ENCODE measurements around the gene SSR3. TPM values are rescaled to one million over a fixed set of nuclear protein-coding genes. Genes with fewer than 3 reads are reported as not detected.

Gene SSR3
- total RNA-seq, 1 donor from 2014 or later: 562 TPM

DNA sequence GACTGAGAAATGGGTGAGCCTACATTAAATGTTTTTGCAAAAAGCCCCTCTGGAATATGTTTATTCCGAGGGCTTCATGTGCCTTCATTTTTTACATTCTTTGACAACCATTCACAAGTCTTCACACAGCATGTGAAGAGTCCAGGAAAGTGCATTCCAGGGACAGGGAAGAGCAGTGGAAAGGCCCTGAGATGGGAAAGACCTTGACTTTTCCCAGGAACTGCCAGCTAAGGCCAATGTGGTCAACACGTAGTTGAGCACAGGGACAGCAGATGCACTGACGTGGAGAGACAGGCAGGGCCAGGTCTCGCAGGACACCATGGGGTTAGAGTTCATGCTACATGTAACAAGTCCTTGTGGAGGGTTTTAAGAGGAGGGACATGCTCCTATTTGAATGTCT is 21.7 kb downstream of the SSR3 start:
- Histone ChIP-seq H3K9ac (ENCODE audit: low read length) (no peak overlapping the region), H3K27ac (ENCODE audit: low read depth, low read length) (no peak overlapping the region), H3K36me3 (ENCODE audit: insufficient read depth, low read length) (no peaks in the 10 kb centered on the region), H4K20me1 (ENCODE audit: insufficient read depth, low read length) (peaks cover 5% of the 10 kb centered on the region), H3K4me3 (ENCODE audit: insufficient read depth, low read depth, low read length) (no peak overlapping the region), H3K27me3 (ENCODE audit: insufficient read depth, low read length) (no peaks in the 10 kb centered on the region), H3K9me3 (ENCODE audit: insufficient read depth, low read depth, low read length) (no peaks in the 10 kb centered on the region), H2AFZ (ENCODE audit: low read depth, low read length) (no peak overlapping the region), H3K4me1 (ENCODE audit: insufficient read depth, low read length) (peaks cover 28% of the 10 kb centered on the region), H3K79me2 (ENCODE audit: insufficient read depth, low read length) (no peaks in the 10 kb centered on the region), H3K4me2 (ENCODE audit: low read length) (no peak overlapping the region)
- Mint-ChIP-seq H3K9me3 (ENCODE audit: unreplicated experiment) (no peaks in the 10 kb centered on the region), H3K4me1 (ENCODE audit: low read depth, unreplicated experiment) (peaks cover 49% of the 10 kb centered on the region), H3K4me3 (ENCODE audit: unreplicated experiment) (no peak overlapping the region), H3K27me3 (ENCODE audit: low read depth, unreplicated experiment) (no peaks in the 10 kb centered on the region), H3K36me3 (ENCODE audit: low read depth, unreplicated experiment) (peaks cover 7% of the 10 kb centered on the region), H3K27ac (ENCODE audit: unreplicated experiment) (peak overlapping the region; percentile 88)
- FAIRE-seq (no peak), DNase-seq (ENCODE audit: low read depth) (peak; percentile 42)
- TF ChIP-seq, protein P1, sequence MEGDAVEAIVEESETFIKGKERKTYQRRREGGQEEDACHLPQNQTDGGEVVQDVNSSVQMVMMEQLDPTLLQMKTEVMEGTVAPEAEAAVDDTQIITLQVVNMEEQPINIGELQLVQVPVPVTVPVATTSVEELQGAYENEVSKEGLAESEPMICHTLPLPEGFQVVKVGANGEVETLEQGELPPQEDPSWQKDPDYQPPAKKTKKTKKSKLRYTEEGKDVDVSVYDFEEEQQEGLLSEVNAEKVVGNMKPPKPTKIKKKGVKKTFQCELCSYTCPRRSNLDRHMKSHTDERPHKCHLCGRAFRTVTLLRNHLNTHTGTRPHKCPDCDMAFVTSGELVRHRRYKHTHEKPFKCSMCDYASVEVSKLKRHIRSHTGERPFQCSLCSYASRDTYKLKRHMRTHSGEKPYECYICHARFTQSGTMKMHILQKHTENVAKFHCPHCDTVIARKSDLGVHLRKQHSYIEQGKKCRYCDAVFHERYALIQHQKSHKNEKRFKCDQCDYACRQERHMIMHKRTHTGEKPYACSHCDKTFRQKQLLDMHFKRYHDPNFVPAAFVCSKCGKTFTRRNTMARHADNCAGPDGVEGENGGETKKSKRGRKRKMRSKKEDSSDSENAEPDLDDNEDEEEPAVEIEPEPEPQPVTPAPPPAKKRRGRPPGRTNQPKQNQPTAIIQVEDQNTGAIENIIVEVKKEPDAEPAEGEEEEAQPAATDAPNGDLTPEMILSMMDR (IDR thresholded peaks at IDR 0.05; ENCODE audit: insufficient read depth, low read depth, low read length): no peak
- no peak for TF ChIP-seq EZH2 (IDR thresholded peaks at IDR 0.05; ENCODE audit: insufficient read depth, low read length)

DNA sequence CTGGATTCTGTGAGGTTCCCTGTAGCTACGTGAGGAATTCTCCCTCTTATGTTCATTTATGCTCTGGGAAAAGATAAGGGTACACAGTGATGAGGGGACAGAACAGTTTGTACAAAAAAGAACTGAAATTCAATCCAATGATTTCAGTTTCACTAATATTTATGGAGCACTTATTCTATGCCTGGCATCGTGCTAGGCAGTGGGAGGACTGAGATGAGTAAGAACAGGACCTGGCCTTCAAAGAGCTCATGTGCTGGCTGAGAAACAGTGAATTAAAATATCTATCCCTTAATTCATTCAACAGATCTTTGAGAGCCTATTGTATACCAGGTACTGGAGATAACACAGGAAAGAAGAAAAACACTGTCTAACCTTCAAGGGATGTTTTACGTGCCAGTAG is 22.2 kb downstream of the SSR3 start:
- Mint-ChIP-seq H3K27ac (ENCODE audit: unreplicated experiment) (peak overlapping the region; percentile 88), H3K27me3 (ENCODE audit: low read depth, unreplicated experiment) (no peaks in the 10 kb centered on the region), H3K4me1 (ENCODE audit: low read depth, unreplicated experiment) (peaks cover 45% of the 10 kb centered on the region), H3K9me3 (ENCODE audit: unreplicated experiment) (no peaks in the 10 kb centered on the region), H3K4me3 (ENCODE audit: unreplicated experiment) (no peak overlapping the region), H3K36me3 (ENCODE audit: low read depth, unreplicated experiment) (peaks cover 7% of the 10 kb centered on the region)
- H3K4me3 ChIP-seq (ENCODE audit: insufficient read depth, low read depth, low read length): no peak overlapping the region
- peak overlapping the region; percentile 3 for H3K27ac ChIP-seq (ENCODE audit: low read depth, low read length)
- H2AFZ ChIP-seq (ENCODE audit: low read depth, low read length): no peak overlapping the region
- H3K36me3 ChIP-seq (ENCODE audit: insufficient read depth, low read length): no peaks in the 10 kb centered on the region
- no peak overlapping the region for H3K4me2 ChIP-seq (ENCODE audit: low read length)
- H3K9ac ChIP-seq (ENCODE audit: low read length): no peak overlapping the region
- H3K27me3 ChIP-seq (ENCODE audit: insufficient read depth, low read length): no peaks in the 10 kb centered on the region
- no peaks in the 10 kb centered on the region for H3K79me2 ChIP-seq (ENCODE audit: insufficient read depth, low read length)
- peaks cover 28% of the 10 kb centered on the region for H3K4me1 ChIP-seq (ENCODE audit: insufficient read depth, low read length)
- no peak for DNase-seq (ENCODE audit: low read depth)
- TF ChIP-seq, protein P1 (IDR thresholded peaks at IDR 0.05; ENCODE audit: insufficient read depth, low read depth, low read length): no peak
- no peak for TF ChIP-seq EZH2 (IDR thresholded peaks at IDR 0.05; ENCODE audit: insufficient read depth, low read length)
- H3K9me3 ChIP-seq (ENCODE audit: insufficient read depth, low read depth, low read length): no peaks in the 10 kb centered on the region
- FAIRE-seq: no peak
- H4K20me1 ChIP-seq (ENCODE audit: insufficient read depth, low read length): peaks cover 5% of the 10 kb centered on the region

DNA sequence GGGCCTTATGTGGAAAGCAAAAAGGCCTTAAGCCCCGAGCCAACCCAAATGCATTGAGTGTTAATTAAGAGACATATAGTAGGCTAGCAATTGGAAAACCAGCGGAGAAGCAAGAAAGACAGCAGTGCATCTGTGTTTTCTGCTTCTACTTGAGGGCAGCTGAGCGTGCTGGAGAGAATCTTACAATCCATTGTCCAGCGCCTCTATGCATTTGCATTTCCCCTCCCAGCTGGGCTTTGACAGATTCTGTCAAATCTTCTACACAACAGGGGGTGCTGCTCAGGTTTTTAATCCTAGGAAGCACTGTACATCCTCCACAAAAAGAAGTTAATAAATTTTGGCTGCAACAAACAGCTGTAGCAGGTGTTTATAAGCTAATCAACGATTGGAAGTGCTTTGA is 23.9 kb downstream of the SSR3 start:
- Histone ChIP-seq H4K20me1 (ENCODE audit: insufficient read depth, low read length) (peaks cover 5% of the 10 kb centered on the region), H2AFZ (ENCODE audit: low read depth, low read length) (no peak overlapping the region), H3K4me2 (ENCODE audit: low read length) (no peak overlapping the region), H3K36me3 (ENCODE audit: insufficient read depth, low read length) (no peaks in the 10 kb centered on the region), H3K27ac (ENCODE audit: low read depth, low read length) (no peak overlapping the region), H3K79me2 (ENCODE audit: insufficient read depth, low read length) (no peaks in the 10 kb centered on the region), H3K4me1 (ENCODE audit: insufficient read depth, low read length) (peaks cover 20% of the 10 kb centered on the region), H3K9ac (ENCODE audit: low read length) (no peak overlapping the region), H3K27me3 (ENCODE audit: insufficient read depth, low read length) (no peaks in the 10 kb centered on the region), H3K9me3 (ENCODE audit: insufficient read depth, low read depth, low read length) (no peaks in the 10 kb centered on the region), H3K4me3 (ENCODE audit: insufficient read depth, low read depth, low read length) (no peak overlapping the region)
- FAIRE-seq (no peak), DNase-seq (ENCODE audit: low read depth) (no peak)
- Mint-ChIP-seq H3K27ac (ENCODE audit: unreplicated experiment) (no peak overlapping the region), H3K27me3 (ENCODE audit: low read depth, unreplicated experiment) (no peaks in the 10 kb centered on the region), H3K36me3 (ENCODE audit: low read depth, unreplicated experiment) (peaks cover 7% of the 10 kb centered on the region), H3K9me3 (ENCODE audit: unreplicated experiment) (no peaks in the 10 kb centered on the region), H3K4me3 (ENCODE audit: unreplicated experiment) (no peak overlapping the region), H3K4me1 (ENCODE audit: low read depth, unreplicated experiment) (peaks cover 34% of the 10 kb centered on the region)
- no peak for TF ChIP-seq EZH2 (IDR thresholded peaks at IDR 0.05; ENCODE audit: insufficient read depth, low read length)
- TF ChIP-seq, protein P1 (IDR thresholded peaks at IDR 0.05; ENCODE audit: insufficient read depth, low read depth, low read length): no peak

All from astrocyte (in vitro differentiated cells and primary cell).